Stimulated activated naive B cell treated with anti-CD40 and anti-IgM and Interleukin-4, amounts not matched to agents 10 μg/mL and 1 μg/mL and 100 μg/mL, for 72 hours (primary cell): ENCODE results near the gene GPC6.

Experiments
- ATAC-seq, 2 donors: fragments of 150-1000 bp; cut with Tn5 transposase; replicated peaks; 2 replicates each; pipeline ENCODE4 v1.10.0; 2021; ENCODE audit warnings: moderate library complexity in 1 of 2
- DNase-seq: peaks from one replicate; pipeline ENCODE4 v3.0.0; 2021
- H3K27ac Mint-ChIP-seq: one replicate; pipeline ENCODE4 v1.8.0; 2022; ENCODE audit warnings: mild to moderate bottlenecking, mixed read lengths
- H3K27me3 Mint-ChIP-seq, 2 donors: one replicate each; pipeline ENCODE4 v1.8.0; 2022; ENCODE audit warnings: mixed read lengths in 2 of 2
- H3K36me3 Mint-ChIP-seq, 2 donors: one replicate each; pipeline ENCODE4 v1.8.0; 2022; ENCODE audit warnings: mixed read lengths in 2 of 2, mild to moderate bottlenecking in 1 of 2
- H3K4me1 Mint-ChIP-seq, 2 donors: one replicate each; pipeline ENCODE4 v1.8.0; 2022; ENCODE audit warnings: mixed read lengths in 2 of 2, mild to moderate bottlenecking in 1 of 2
- H3K4me3 Mint-ChIP-seq, 2 donors: one replicate each; pipeline ENCODE4 v1.8.0; 2022; ENCODE audit warnings: mild to moderate bottlenecking in 2 of 2, mixed read lengths in 2 of 2, moderate library complexity in 1 of 2
- H3K9me3 Mint-ChIP-seq, 2 donors: one replicate each; pipeline ENCODE4 v1.8.0; 2022; ENCODE audit warnings: mixed read lengths in 2 of 2, mild to moderate bottlenecking in 1 of 2

The GPC6 gene

DNA sequence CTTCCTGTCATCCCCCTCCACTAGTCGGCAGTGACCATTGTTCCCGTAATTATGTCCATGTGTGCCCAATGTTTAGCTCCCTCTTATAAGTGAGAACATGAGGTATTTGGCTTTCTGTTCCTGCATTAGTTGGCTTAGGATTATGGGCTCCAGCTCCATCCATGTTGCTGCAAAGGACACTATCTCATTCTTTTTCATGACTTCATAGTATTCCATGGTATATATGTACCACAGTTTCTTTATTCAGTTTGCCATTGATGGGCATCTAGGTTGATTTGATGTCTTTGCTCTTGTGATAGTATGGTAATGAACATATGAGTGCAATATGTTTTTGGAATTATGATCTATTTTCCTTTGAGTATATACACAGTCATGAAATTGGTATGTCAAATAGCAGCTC lies 730.8 kb downstream of the GPC6 start:
- ATAC-seq (no peak), DNase-seq (no peak)
- H3K4me3 Mint-ChIP-seq: no peak overlapping the region
- H3K36me3 Mint-ChIP-seq: no peaks in the 10 kb centered on the region
- no peak overlapping the region for H3K27ac Mint-ChIP-seq
- no peaks in the 10 kb centered on the region for H3K4me1 Mint-ChIP-seq
- H3K9me3 Mint-ChIP-seq: no peaks in the 10 kb centered on the region
- no peaks in the 10 kb centered on the region for H3K27me3 Mint-ChIP-seq

DNA sequence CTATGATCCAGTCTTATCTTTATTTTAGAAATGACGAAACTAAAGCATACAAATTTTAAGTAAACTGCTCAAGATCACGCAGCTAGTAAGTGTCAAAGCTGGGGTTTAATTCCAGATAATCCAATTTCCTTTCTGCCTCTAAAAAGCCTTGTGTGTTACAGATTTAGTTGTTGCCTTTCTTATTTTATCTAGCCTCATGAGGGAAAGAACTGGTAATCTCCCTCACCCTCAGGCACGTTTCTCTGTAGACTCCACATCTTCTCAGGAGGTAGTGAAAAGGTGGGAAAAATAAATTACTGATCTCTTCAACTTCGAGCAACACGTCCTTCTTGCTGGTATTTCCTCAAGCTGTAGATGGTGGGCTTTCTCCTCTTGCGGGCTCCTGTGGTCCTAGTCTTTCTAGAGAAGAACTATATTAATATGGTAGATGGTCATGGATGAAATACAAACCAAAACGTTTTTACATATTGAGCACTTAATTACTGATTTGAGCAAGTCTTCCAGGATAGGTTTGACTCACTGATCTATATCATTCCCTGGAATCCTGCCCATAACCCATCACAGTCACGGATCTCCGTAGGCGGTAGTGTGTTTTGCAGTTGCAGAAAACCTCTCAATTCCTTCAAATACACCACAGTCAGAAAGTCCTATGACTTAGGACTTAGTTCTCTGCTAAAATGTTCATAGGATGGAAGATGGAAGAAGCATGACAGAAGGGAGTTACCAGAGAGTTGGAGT lies 733.4 kb downstream of the GPC6 start:
- H3K36me3 Mint-ChIP-seq: no peaks in the 10 kb centered on the region
- no peak overlapping the region for H3K4me3 Mint-ChIP-seq
- ATAC-seq (no peak), DNase-seq (no peak)
- H3K27me3 Mint-ChIP-seq: no peaks in the 10 kb centered on the region
- no peaks in the 10 kb centered on the region for H3K9me3 Mint-ChIP-seq
- H3K4me1 Mint-ChIP-seq: no peaks in the 10 kb centered on the region
- no peak overlapping the region for H3K27ac Mint-ChIP-seq

DNA sequence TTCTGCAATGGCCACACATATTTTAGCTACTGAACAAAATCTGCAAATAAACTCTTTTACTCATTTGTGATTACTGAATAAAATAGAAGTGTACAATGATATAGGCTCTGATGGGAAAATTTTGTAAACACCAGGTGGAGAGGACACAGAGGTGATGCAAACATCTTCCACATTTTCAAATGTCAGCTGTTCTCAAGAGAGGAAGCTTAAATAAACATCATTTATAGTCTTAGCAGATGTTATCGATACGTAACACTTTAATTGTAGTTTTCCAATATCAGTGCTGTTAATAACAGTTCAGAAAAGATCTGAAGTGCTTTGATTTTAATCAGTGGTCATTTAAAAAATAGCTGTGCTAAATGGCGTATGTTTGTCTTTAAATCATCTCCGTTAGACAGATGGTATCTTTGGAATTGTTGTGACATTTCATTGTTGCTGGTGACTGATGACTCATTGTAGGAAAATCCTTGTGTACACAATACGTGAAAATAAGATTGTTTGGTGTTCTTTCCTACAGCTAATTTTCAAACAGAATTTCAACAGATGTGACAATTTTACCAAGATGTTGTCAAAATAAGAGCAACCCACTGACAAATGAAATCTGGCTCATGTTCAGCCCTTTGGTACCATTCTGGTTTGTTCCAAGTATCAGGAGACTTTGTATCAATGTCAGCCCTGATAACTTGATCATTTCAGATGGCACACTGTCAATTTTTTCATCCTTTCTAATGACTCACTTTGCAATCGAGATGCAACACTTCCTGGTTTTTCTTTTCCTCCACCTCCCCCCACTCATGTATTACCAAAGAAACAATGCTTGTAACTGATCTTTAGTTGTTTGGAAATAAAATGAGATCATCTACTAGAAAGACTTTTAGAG lies 736.9 kb downstream of the GPC6 start:
- H3K36me3 Mint-ChIP-seq: no peaks in the 10 kb centered on the region
- DNase-seq: no peak
- no peak for ATAC-seq
- no peaks in the 10 kb centered on the region for H3K27me3 Mint-ChIP-seq
- H3K4me3 Mint-ChIP-seq: no peak overlapping the region
- no peak overlapping the region for H3K27ac Mint-ChIP-seq
- no peaks in the 10 kb centered on the region for H3K9me3 Mint-ChIP-seq
- no peaks in the 10 kb centered on the region for H3K4me1 Mint-ChIP-seq

DNA sequence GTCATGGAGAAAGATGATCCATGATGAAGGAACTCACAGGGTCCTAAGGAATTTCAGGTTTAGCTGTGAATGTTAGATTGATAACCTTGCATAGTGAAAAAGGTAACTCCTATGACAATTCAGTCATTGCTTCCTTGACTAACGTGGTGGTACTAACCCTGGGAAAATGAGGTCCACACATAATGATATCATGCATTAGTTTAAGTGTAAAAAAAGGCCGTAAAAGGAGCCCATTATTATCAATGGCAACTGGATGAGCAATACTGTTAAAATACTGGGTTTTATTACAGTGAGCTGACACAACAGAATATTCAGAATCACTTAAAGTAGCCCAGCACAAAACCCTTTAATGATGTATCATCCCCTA lies 737.5 kb downstream of the GPC6 start:
- DNase-seq (no peak), ATAC-seq (no peak)
- no peaks in the 10 kb centered on the region for H3K27me3 Mint-ChIP-seq
- H3K9me3 Mint-ChIP-seq: no peaks in the 10 kb centered on the region
- no peak overlapping the region for H3K4me3 Mint-ChIP-seq
- no peak overlapping the region for H3K27ac Mint-ChIP-seq
- H3K36me3 Mint-ChIP-seq: no peaks in the 10 kb centered on the region
- no peaks in the 10 kb centered on the region for H3K4me1 Mint-ChIP-seq

DNA sequence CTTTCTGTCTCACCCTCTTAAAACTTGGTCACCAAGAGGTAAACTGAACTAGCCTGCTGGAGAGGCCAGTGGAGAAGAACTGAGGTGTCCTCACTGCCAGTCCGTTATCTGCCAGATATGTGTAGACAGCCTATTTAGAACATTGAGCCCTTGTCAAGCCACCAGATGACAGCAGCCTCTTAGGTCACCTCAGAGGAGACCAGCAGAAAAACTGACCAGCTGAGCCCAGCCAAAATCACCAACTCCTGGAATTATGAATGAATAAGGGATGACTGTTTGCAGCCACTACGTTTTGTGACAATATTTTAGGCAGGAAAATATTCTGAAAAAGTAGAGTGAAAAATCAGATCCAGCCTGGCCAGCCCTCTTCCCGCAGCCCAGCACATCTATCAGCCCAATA lies 739.0 kb downstream of the GPC6 start:
- Mint-ChIP-seq H3K4me3 (no peak overlapping the region), H3K4me1 (no peaks in the 10 kb centered on the region), H3K27me3 (no peaks in the 10 kb centered on the region), H3K27ac (no peak overlapping the region), H3K9me3 (no peaks in the 10 kb centered on the region), H3K36me3 (no peaks in the 10 kb centered on the region)
- DNase-seq (no peak), ATAC-seq (no peak)

DNA sequence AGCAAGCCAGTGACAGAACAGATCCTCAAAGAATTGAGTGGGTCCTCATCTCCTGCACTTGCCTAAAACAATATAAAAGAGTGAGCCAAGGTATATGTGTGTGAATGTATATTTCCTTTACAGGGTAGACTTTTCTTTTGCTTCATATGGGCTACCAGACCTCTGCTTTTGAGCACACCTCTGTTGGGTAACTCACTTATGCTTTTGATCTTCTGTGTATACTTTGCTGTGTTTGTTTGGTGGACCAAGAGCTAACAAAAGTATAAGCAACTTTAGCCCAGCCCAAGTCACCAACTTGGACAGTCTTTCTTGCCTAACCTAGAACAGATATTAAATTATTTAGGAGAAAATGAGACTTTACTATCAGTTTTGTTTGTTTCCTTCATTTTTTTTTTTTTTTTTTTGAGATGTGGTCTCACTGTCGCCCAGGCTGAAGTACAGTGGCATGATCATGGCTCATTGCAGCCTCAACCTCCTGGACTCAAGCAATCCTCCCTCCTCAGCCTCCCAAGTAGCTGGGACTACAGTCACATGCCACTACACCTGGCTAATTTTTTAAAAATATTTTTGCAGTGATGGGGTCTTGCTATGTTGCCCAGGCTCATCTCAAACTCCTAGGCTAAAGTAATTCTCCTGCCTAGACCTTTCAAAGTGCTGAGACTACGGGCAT lies 739.8 kb downstream of the GPC6 start:
- ATAC-seq (no peak), DNase-seq (no peak)
- Mint-ChIP-seq H3K27me3 (no peaks in the 10 kb centered on the region), H3K4me3 (no peak overlapping the region), H3K27ac (no peak overlapping the region), H3K36me3 (no peaks in the 10 kb centered on the region), H3K4me1 (no peaks in the 10 kb centered on the region), H3K9me3 (no peaks in the 10 kb centered on the region)

DNA sequence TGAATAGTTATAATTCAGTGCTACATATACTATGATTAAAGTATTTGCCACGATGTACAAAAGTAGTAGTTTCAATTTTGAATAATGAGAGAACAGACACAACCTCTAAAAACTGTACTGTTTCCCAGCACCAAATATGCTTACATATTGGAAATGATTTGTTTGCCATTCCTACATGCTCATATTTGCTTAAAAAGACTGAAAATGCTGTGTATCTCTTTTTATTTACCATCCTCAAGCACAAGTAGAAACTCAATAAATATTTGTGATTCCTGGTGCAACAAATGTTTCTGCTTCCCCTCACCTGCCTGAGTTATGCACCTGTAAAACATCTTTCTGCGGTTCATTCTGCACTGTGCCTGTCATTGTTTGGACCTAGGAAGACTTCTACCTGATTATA lies 740.7 kb downstream of the GPC6 start:
- H3K27me3 Mint-ChIP-seq: no peaks in the 10 kb centered on the region
- DNase-seq: no peak
- H3K9me3 Mint-ChIP-seq: no peaks in the 10 kb centered on the region
- ATAC-seq: no peak
- no peaks in the 10 kb centered on the region for H3K36me3 Mint-ChIP-seq
- H3K4me1 Mint-ChIP-seq: no peaks in the 10 kb centered on the region
- H3K27ac Mint-ChIP-seq: no peak overlapping the region
- H3K4me3 Mint-ChIP-seq: no peak overlapping the region

DNA sequence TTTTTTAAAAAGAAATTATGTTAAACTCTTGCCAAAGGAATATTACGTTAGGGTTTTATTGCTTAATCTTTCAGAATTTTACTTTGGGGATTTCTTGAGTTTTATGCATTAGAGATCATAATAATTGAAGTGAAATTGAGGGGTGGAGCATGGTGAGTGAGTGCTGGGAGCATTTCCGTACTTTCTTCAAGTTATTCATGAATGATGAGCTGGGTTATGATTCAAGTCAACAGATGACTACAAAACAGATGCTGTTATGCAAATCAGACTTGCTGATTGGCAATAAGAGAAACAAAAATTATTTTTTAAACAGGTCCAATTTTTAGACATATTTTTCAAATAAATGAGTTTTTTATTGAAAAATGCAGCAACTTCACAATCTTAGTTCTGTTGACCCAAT lies 748.6 kb downstream of the GPC6 start:
- DNase-seq (no peak), ATAC-seq (no peak)
- Mint-ChIP-seq H3K27ac (no peak overlapping the region), H3K27me3 (no peaks in the 10 kb centered on the region), H3K36me3 (no peaks in the 10 kb centered on the region), H3K4me1 (no peaks in the 10 kb centered on the region), H3K9me3 (peaks cover 0 to 4% of the 10 kb centered on the region in 2 donors), H3K4me3 (no peak overlapping the region)

DNA sequence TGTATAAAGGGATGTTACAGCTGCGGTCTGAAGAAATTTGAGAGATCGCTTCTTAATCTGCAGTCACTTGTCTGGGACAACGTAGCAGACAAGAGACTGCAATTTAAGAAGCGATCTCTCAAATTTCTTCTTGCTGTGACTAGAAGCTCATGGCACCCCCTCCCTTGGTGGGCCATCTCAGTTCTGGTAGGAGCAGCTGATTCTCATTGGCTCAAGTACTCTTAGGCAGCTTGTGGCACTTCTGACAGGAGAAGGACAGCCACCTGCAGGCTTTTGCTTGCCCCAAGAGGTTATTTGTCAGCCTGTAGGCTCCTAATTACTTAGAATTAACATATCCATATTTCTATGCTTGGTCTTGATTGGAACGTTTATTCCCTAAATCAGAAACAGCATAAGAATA lies 749.9 kb downstream of the GPC6 start:
- H3K4me1 Mint-ChIP-seq: no peaks in the 10 kb centered on the region
- no peaks in the 10 kb centered on the region for H3K36me3 Mint-ChIP-seq
- H3K9me3 Mint-ChIP-seq: peaks cover 0 to 4% of the 10 kb centered on the region in 2 donors
- DNase-seq: no peak
- H3K4me3 Mint-ChIP-seq: no peak overlapping the region
- H3K27ac Mint-ChIP-seq: no peak overlapping the region
- no peak for ATAC-seq
- no peaks in the 10 kb centered on the region for H3K27me3 Mint-ChIP-seq

DNA sequence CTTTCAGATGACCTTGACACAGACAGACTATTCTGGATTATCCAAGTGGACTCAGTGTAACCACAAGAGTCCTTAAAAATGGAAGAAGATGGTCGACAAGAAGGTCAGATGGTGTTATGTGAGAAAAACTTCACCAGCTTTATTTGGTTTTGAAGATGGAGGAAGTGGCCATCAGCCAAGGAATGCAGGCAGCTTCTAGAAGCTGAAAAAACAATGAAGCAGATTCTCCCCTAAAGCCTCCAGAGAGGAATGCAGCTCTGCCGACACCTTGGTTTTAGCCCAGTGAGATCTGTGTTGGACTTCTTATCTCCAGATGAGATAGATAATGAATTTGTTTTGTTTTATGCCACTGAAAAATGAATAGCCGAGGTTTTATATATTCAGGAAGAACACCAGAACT lies 751.4 kb downstream of the GPC6 start:
- Mint-ChIP-seq H3K9me3 (peaks cover 0 to under 1% of the 10 kb centered on the region in 2 donors), H3K4me1 (no peaks in the 10 kb centered on the region), H3K4me3 (no peak overlapping the region), H3K27ac (no peak overlapping the region), H3K27me3 (no peaks in the 10 kb centered on the region), H3K36me3 (no peaks in the 10 kb centered on the region)
- DNase-seq (no peak), ATAC-seq (no peak)

DNA sequence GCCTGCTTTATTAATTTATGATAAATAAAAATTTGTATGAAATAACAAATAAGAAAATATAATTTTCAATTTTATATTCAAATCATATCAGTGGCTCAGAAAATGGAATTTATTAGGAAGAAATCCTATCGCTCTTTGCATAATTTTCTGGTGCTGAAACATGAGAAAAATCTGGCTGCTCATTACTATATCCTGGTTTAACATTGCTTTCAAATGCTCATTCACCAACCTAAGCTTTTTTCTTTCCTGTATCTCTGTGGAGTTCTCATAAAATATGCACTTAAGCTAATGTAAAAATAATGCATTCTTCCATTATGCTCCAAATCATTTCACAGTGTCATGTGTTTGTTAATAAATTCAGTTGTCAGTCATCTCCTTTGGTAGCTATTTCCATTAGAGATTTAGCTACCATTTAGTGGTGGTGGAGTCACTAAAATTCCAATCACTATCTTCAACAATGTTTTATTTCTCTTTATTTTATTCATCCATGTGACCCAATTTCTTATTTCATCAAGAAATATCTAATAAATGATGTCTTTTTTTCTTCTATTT lies 754.9 kb downstream of the GPC6 start:
- Mint-ChIP-seq H3K4me1 (no peaks in the 10 kb centered on the region), H3K27ac (no peak overlapping the region), H3K27me3 (no peaks in the 10 kb centered on the region), H3K36me3 (no peaks in the 10 kb centered on the region), H3K9me3 (no peaks in the 10 kb centered on the region), H3K4me3 (no peak overlapping the region)
- ATAC-seq: no peak
- DNase-seq: no peak

DNA sequence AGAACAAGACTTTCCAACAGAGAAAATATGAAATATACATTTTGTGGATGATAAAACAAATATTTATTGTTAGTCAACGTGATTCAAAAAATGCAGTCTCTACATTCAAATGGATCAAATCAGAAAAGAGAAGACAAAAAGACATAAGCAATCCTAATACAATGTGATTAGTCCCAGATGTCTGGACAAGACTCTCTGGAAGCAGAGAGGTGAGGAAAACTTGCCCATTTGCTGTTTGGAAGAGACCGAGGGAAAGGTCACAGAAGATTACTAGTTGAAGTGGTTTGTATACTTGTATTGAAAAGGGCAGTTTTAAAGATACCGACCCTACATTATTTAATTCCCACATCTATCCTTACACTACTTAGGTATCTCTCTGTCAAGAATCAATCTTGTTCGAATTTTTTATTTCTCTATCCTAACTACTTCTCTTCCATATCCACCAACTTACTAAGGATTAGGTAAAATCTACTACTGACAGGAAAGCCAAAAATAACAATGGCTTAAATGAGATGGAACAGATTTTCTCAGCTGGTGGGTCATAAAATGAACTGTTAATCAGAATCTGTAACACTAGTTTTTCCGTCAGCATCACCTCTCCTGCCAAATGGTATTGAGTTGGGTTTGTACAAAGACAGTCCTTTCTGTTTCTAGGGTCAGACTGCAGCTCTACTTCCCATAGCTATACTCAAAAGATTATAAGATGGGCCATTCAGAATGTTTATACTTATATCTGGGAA lies 755.7 kb downstream of the GPC6 start:
- no peak overlapping the region for H3K4me3 Mint-ChIP-seq
- H3K9me3 Mint-ChIP-seq: no peaks in the 10 kb centered on the region
- ATAC-seq (no peak), DNase-seq (no peak)
- H3K27me3 Mint-ChIP-seq: no peaks in the 10 kb centered on the region
- H3K36me3 Mint-ChIP-seq: no peaks in the 10 kb centered on the region
- H3K4me1 Mint-ChIP-seq: no peaks in the 10 kb centered on the region
- no peak overlapping the region for H3K27ac Mint-ChIP-seq

DNA sequence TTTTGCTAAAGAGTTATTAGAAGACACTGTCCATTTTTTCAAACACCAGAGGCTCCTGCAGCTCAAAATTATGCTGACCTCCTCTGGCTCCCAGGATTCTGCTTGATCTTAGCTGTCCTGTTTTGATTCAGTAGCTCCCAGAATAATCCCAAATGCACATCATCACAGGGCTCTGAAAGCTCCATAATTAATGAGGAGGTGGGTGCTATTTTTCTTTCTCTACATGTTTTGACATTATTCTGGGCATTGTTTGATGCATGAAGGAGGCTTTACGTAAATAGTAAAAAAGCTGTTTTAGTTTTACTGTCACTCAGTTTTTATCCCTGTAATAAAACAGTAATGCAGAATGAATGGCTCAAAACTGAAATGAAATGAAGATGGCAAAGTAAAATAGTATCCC lies 757.4 kb downstream of the GPC6 start:
- no peak for DNase-seq
- H3K4me3 Mint-ChIP-seq: no peak overlapping the region
- H3K36me3 Mint-ChIP-seq: no peaks in the 10 kb centered on the region
- H3K4me1 Mint-ChIP-seq: no peaks in the 10 kb centered on the region
- H3K27ac Mint-ChIP-seq: no peak overlapping the region
- ATAC-seq: no peak
- peaks cover 2 to 5% of the 10 kb centered on the region in 2 donors for H3K9me3 Mint-ChIP-seq
- no peaks in the 10 kb centered on the region for H3K27me3 Mint-ChIP-seq

DNA sequence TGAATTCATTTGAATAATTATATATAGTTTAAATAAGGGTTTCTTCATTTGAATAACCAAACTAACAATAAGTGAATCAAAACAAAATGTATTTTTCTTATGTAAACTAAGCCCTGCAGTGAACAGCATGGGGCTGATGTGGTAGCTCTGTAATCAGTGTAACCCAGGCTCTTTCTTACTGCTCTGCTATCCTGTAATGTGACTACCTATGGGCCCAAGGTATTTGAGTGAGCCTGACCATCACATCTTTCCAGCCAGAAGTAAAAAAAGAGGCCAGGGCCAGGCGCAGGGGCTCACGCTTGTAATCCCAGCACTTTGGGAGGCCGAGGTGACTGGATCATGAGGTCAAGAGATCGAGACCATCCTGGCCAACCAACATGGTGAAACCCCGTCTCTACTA lies 758.3 kb downstream of the GPC6 start:
- no peak for ATAC-seq
- H3K27ac Mint-ChIP-seq: no peak overlapping the region
- no peak overlapping the region for H3K4me3 Mint-ChIP-seq
- H3K4me1 Mint-ChIP-seq: no peaks in the 10 kb centered on the region
- H3K27me3 Mint-ChIP-seq: no peaks in the 10 kb centered on the region
- H3K36me3 Mint-ChIP-seq: no peaks in the 10 kb centered on the region
- H3K9me3 Mint-ChIP-seq: peaks cover 2 to 5% of the 10 kb centered on the region in 2 donors
- no peak for DNase-seq
